Fibroblast of lung (primary cell): ENCODE results near the gene VAMP2.

Source experiments
- CTCF ChIP-seq, 2 donors: IDR thresholded peaks in 1 of 2; conservative IDR thresholded peaks in 1 of 2; 1 replicate in 1 of 2; 2 replicates in 1 of 2; pipeline ENCODE4 v1.5.1; 2011 to 2012; ENCODE audit warnings: low read length in 2 of 2, control low read depth in 1 of 2, inconsistent platforms in 1 of 2, low read depth in 1 of 2, mild to moderate bottlenecking in 1 of 2
- EZH2 ChIP-seq: IDR thresholded peaks from 2 replicates; pipeline ENCODE4 v1.5.1; 2012; ENCODE audit warnings: low read length, control low read depth, mild to moderate bottlenecking; ENCODE audit errors: missing control alignments

GRCh38 chr17:8186446-8186786 is 23.7 kb upstream of the VAMP2 start:
- TF ChIP-seq CTCF (conservative IDR thresholded peaks at IDR 0.05 in 1 of 2, IDR thresholded peaks at IDR 0.05 in 1 of 2; ENCODE audit: low read depth in 1 of 2, low read length in 2 of 2), result no peak
- TF ChIP-seq EZH2, result no peak
